ENCODE data around the gene LMNB1.

The LMNB1 gene

DNA sequence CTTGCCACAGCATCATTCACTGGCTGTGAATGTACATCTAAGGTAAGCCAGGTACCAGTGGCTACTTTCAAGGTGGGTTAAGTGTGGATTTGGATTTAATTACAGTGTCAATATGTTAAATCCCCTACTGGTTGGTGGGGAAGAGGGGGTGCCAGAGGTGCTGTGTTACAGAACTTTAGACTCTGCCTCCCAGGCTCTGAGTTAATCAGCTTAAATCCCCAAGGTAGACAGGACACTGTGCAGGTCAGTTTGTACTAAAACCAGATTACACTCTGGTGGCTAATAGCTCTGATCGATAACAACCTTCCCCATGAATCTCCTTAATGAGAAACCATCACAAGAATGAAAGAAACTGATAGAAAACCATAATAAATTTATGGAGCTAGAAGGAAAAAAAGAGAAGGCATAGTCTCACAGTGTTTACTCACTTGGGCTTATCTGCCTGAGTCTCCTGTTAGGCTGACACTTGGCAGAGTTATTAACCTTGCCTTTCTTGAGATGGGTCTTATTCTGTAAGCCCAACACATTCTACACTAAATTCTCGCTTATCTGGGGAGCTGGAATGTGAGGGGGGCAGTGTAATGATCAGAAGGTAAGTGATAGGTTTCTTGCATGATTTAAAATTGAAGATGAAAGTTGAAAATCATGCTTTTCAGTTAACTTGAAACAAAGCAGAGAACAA lies 106.8 kb downstream of the LMNB1 start:
- no peak for TF ChIP-seq NFIC (IDR thresholded peaks at IDR 0.05)
- TF ChIP-seq EGR1 (IDR thresholded peaks at IDR 0.05), result no peak
- no peak for TF ChIP-seq TCF12 (IDR thresholded peaks at IDR 0.05; ENCODE audit: low read depth)
- TF ChIP-seq ZBTB7A (IDR thresholded peaks at IDR 0.05; ENCODE audit: low read depth), result no peak
- no peak for TF ChIP-seq YY1 (IDR thresholded peaks at IDR 0.05; ENCODE audit: low read depth)
- no peak for TF ChIP-seq TAF1 (IDR thresholded peaks at IDR 0.05; ENCODE audit: low read depth)
- no peak for TF ChIP-seq CEBPB (IDR thresholded peaks at IDR 0.05)
- no peak for TF ChIP-seq EP300 (IDR thresholded peaks at IDR 0.05; ENCODE audit: borderline replicate concordance)
- no peak for TF ChIP-seq REST (IDR thresholded peaks at IDR 0.05; ENCODE audit: low read depth)
- TF ChIP-seq RAD21 (IDR thresholded peaks at IDR 0.05; ENCODE audit: low read depth), result no peak
- TF ChIP-seq, protein P1, sequence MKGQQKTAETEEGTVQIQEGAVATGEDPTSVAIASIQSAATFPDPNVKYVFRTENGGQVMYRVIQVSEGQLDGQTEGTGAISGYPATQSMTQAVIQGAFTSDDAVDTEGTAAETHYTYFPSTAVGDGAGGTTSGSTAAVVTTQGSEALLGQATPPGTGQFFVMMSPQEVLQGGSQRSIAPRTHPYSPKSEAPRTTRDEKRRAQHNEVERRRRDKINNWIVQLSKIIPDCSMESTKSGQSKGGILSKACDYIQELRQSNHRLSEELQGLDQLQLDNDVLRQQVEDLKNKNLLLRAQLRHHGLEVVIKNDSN (IDR thresholded peaks at IDR 0.05), result no peak

DNA sequence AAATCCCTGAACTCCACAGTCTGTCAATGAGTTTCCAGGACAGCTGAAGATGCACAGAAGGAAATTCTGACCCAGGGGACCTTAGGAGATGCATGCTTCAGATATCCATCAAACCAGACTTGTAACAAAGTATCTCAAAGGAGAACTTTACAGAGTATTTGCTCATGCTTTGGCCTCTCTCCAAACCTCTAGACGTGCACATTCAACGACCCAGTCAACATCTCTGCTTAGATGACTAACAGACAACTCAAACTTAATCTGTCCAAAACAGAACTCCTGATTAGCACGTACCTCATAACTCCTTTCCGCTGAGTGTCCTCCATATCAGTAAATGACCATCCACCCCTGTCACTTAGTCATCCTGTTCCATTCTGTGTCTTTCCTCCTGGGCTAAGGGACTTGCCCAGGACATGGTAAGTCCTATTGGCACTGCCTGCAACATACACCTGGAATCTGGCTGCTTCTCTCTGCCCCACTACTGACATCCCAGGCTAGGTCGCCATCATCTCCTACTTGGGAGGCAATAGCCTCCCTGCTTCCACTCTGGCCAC lies 107.4 kb downstream of the LMNB1 start:
- TF ChIP-seq YY1 (IDR thresholded peaks at IDR 0.05; ENCODE audit: low read depth) (no peak), FOXM1 (IDR thresholded peaks at IDR 0.05; ENCODE audit: borderline replicate concordance, low read depth) (no peak), ZBTB7A (IDR thresholded peaks at IDR 0.05; ENCODE audit: low read depth) (no peak), EGR1 (IDR thresholded peaks at IDR 0.05) (no peak)
